NCI-H1436 treated with DMSO at 0.1 percent for 48 hours (cell line): ENCODE measurements around the gene VTCN1.
"Not testable (repeated sequence)": the region's sequence is repeated elsewhere in the genome, so short reads cannot be mapped to it uniquely, and the experiment has no call there.

Source experiments
- DNase-seq: peaks from one replicate; lab custom pipeline; 2025; lab: John Stamatoyannopoulos, UW

VTCN1 gene, protein sequence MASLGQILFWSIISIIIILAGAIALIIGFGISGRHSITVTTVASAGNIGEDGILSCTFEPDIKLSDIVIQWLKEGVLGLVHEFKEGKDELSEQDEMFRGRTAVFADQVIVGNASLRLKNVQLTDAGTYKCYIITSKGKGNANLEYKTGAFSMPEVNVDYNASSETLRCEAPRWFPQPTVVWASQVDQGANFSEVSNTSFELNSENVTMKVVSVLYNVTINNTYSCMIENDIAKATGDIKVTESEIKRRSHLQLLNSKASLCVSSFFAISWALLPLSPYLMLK

DNA sequence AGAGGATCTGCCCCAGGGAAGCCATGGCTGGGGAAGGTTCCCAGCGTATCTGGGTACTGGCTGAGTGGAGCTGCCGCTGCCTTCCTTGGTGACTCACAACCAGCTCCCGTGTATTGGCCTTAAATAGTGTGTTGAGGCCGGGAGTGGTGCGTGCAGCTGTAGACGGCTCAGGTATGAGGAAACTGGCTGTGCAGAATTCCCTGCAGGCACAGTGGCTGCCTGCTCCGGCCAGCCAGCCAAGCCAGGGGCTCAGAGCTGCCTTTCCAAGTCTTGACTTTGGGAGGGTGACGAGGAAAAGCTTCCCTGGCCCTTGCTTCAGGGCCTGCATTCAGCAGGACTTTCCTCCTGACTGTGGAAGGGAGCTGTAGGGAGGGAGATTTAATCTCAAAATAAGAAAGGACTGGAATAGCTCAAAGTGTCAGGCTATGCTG lies at the start of gene VTCN1:
VTCN1 (minus strand) TSS at position 97 of the 431 bp plus-strand sequence; CDS start at position 25, 72 bp downstream.
- no peak for DNase-seq

DNA sequence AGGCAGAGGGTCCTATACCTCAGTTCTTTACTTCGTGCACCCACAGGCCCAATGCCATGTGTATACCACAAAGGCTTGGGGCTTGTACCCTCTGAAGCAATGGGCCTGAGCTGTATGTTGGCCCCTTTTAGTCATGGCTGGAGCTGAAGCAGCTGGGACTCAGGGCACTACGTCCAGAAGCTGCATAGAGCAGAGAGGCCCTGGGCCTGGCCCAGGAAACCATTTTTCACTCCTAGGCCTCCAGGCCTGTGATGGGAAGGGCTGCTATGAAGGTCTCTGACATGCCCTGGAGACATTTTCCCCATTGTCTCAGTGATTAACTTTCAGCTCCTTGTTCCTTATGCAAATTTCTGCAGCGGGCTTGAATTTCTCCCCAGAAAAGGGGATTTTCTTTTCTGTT lies 48.1 kb upstream of the VTCN1 start:
- DNase-seq, result no peak

DNA sequence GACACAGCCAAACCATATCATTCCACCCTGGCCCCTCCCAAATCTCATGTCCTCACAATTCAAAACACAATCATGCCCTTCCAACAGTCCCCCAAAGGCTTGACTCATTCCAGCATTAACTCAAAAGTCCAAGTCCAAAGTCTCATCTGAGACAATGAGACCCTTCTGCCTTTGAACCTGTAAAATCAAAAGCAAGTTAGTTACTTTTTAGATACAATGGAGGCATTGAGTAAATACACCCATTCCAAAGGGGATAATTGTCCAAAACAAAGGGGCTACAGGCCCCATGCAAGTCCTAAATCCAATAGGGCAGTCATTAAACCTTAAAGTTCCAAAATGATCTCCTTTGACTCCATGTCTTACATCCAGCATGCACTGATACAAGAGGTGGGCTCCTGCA lies 47.3 kb upstream of the VTCN1 start:
- not testable (repeated sequence) for DNase-seq

DNA sequence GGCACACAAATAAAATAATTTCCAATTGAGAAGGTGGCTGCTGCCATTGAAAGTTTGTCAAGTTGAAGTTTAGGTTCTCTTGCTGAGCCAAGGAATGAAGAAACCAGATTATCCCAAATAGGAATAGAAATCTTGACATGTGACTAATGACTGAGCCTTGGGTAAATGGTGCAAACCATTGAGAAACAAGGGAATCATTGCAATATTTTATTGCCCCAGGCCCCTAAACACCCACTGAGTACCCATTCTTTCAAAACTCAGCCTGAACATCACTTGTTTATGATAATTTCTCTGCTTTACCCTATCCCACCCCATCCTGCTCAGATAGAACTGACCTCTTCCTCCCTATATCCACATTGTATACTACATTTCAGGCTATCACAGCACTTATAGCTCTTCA lies 46.6 kb upstream of the VTCN1 start:
- no peak for DNase-seq

DNA sequence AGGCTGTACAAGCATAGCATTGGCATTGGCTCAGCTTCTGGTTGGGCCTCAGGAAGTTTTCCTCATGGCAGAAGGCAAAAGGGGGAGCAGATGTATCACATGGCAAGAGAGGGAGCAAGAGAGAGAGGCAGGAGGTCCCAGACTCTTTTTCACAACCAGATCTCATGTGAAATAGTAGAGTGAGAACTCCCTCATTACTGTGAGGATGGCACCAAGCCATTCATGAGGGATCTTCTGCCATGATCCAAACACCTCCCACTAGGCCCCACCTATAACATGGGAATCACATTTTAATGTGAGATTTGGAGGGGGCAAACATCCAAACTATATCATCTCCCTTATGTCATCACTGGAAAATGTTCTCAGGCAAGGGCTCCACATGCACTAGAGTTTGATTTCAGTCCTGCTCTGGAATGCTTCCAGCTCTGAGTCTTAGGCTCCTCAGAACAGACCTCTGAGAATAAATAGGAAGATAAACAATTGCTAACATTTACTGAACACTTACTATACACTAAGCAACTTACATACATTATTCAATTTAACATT lies 39.4 kb upstream of the VTCN1 start:
- DNase-seq, result no peak

DNA sequence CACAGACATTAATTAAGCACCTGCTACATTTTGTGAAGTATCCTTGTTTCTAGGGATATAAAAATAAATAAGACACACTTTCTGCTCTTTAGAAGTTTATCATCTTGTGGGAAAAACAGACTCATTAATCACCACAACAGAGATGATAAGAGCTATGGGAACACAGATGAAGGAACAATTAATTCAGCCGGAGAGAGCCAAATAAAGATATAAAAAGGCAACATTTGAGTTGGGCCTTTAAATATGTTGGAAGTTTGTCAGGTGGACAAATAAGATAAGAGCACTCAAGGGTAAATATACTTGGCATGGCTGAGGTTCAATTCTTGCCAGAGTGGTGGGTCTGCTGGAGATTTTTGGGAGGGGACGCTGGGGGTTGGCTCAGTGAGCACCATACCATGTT lies 34.2 kb upstream of the VTCN1 start:
- DNase-seq, result no peak

DNA sequence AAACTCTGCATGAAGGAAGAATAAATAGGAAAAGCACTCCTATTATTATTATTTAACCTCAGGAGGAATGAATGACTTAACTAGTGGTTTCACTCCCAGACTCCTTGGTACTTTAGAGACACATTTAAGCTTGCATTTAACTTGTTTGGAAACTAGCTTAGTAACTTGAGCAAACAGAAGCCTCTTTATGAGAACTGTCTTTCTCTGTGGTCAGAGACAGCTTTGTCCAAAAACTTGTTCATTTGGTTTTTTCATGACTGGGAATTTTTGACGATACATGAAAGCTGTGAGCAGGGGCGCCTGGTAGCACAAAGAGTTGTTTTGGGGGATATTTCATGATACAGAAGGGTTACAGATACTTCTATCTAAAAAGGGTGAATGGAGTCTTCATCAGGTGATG lies 33.6 kb upstream of the VTCN1 start:
- no peak for DNase-seq

DNA sequence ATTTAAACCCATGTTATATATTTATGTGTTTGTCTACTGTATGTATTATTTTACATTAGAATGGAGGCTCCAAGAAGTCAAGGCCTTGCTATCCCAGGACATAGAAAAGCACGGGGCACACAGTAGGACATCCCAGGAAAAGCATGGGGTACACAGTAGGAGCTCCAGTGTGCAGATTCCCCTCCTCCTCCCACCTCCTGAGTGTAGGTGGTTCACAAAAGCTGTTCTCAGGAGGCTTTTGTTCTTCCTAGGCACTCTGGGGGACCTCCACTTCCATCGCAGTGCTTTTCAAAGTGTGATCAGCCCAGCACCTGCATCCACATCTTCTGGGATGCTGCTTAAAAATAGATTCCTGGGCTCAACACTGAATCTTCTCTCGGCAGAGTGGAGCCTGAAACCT lies 30.8 kb upstream of the VTCN1 start:
- DNase-seq, result no peak

DNA sequence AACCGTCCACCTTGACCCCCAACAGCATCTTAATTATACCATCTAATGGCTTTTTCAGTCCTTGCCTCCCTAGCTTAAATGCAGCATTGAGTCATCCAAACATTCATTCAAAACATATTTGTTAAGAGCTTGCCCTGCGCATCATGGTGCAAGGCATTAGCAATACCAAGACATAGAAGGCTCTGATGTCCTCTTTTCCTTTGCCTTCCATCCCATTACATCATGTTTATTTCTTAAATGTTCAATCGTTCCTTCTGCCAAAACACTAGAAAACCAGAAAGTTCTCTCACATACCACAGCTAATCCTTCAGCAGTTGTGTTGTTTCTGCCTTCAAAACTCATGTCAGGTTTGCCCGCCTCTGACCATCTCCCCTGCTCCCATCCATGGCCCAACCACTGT lies 29.8 kb upstream of the VTCN1 start:
- DNase-seq, result no peak

DNA sequence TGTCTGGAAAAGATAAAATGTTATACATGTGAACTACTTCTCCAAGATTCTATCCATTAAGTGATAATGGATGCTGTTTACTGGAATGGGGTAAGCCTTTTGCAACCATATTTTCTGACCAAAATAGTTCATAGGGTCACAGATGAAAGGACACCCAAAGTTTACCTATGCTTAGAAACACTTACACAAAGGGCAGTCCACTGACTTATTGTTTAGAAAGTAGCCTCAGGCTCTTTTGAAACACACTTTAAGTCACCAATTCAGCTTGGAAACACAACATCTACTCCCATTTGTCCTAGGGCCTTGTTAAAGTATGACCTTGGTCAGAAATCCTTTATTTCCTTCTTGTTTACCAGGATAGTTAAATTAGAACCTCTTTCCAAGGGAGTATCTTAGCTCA lies 28.7 kb upstream of the VTCN1 start:
- no peak for DNase-seq

DNA sequence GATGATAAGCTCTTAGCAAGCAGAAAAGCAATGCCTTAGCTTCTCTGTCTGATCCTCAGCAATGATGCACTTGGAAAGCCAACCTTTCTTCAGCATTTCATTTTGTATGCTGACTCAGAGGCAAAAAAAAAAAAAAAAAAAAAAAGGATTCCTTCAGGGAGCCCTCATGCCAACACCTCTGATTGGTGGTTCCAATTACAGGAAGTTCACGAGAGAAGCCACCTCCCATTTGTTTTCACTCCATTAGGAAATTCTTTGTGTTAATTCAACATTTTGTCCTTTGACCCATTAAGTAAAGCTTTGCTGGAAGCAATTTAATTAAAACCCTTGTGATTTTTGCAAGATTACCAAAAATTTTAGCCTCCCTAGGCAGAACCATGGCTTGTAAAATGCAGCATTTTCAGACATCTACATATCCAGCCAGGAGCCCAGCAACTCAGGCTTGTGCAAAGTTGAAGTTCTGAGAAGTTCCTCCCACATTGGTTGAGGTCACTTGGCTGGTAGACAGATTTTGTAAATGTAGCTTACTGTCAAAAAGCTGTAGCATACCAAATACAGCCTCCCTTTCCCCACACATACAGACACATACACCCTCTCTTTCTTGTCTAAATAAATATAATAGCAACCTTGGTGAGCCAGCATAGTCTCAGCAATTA lies 27.1 kb upstream of the VTCN1 start:
- no peak for DNase-seq

DNA sequence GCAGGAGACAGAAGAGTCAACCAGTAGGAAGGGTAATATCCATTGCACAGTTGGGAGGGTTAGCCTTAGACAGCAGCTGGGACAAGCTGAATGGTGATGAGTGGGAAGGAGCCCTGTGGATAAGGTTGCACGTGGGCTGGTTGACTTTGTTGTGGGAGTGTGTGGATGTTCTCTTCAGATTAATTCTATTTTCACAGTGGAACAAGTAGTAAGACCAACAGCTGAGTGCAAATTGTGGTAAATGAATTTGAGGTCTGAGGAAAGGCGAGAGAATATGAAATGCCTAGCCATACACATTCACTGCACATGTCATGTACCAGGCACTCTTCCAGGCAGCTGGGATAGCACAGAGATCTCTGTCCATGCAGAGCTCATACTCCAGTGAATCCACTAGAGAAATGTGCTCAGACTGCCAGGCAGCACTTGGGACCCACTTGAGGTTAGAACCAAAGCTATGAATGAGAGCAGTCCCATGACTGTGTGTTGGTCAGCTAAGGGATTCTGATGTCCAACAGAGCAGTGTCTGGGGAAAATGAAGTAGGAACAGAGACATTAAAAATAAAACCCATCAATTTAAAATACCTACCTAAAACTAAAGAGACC lies 25.2 kb upstream of the VTCN1 start:
- DNase-seq, result no peak

DNA sequence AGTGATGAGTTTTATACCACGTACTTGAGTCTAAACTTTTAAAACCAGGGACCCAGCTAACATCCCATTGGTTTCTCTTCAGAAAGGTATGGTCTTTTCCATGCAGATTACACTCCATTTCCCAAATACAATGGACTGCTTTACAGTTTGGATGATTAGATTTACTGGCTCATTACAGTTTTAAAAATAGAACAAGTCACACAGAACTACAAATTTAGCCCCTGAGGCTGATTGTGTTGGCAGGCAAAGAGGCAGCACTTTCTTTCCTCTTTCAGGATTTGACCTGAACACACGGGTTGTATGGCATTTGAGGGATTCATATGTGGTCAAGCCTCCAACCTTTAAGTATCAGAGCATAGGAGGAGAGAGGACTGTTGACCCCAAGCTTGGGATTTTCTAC lies 21.8 kb upstream of the VTCN1 start:
- DNase-seq, result no peak

DNA sequence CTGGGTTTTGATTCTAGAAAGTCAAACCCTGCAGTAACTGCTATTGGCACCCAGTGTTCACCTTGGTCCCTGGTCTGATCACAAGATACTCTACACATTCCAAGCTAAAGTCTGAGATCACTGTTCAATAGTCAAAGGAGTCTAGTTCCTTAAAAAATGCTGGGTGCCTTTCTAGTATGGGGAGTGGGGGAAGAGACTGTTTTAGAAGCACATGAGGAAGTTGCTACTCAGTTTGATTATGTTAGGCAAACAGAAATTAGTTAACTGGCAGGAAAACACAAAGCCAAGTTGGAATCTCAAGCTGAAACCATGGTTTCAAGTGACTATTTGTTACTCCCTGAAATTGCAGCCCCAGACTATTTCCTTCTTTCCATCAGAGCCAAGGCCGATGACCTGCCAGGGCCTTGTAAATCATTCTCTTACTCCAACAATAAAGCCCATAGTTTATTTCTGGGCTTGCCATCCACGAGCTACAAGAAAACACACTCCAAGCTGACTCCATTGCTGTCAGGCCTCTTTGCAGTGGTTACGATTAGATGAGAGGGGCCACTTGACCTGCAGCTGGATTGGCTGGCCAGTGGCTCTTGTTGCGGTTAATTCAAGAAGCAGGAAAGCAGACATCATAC lies 21.1 kb upstream of the VTCN1 start:
- DNase-seq, result no peak

DNA sequence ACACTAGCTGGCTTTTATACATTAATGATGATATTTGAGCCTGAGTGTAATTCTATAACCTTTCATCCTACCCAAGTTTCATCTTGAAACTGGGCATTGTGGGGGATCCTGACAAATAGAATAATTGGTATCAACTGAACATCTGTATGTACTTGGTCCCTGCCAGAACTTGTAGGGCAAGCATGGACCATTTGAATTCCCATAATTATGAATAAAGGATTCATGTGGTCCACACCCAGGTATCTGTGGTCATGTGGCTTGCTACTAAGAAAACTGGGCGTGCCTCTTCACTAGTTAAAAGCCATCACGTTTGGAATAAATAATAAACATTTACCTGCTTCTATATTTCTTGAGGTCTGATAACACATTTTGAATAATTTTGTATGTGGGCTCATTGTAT lies 20.6 kb upstream of the VTCN1 start:
- DNase-seq, result no peak

DNA sequence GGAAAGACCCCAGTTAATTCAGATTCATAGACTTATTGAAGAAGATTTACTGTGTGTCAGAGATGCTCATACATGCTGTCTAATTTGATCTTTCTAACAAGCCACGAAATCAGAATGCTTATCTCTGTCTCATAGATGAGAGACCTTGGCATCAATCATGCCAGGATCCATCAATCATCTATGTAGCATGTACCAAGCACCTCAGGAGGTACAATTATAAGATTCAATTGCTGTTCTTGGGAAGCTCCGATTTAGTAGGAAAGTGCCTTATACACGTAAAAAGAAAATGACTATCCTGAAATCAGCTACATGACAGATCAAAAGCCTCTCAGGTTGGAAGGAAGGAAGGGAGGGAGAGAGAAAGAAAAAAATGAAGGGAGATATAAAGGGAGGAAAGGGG lies 18.5 kb upstream of the VTCN1 start:
- no peak for DNase-seq

DNA sequence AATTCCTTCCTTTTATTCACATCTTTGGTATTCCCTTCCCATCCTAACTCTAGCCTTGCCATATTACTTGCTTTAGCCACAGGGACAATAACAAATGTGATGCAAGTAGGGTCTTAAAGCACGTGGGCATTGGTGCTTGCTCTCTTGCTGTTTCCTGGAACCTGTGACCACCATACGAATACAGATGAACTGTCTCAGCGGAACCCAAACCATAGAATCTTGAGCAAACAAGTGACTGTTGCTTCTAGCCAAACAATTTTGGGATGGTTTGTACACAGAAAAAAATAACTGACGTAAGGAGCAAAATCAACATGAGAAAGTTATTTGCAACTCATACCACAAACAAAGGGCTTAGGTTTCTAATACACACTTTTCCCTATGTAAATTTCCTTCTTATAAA lies 15.2 kb upstream of the VTCN1 start:
- DNase-seq, result no peak

DNA sequence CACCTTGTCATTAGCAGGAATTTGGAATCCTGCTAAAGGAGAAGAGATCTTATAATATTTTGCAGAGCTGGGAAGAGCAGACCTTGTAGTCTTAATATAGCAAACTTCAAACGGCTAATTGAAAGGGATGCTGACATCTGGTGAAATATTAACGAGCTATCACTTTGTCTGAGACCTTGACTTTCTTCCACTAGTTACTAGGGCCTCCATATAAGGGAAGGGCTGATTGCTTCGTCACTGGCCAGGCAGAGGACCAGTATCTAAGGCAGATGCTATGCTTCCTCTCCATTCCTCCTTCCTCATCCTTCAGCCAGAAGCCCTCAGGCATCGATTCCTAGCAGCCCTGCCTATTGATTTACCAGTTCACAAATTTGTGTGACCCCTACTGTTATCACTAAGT lies 6.0 kb upstream of the VTCN1 start:
- no peak for DNase-seq

DNA sequence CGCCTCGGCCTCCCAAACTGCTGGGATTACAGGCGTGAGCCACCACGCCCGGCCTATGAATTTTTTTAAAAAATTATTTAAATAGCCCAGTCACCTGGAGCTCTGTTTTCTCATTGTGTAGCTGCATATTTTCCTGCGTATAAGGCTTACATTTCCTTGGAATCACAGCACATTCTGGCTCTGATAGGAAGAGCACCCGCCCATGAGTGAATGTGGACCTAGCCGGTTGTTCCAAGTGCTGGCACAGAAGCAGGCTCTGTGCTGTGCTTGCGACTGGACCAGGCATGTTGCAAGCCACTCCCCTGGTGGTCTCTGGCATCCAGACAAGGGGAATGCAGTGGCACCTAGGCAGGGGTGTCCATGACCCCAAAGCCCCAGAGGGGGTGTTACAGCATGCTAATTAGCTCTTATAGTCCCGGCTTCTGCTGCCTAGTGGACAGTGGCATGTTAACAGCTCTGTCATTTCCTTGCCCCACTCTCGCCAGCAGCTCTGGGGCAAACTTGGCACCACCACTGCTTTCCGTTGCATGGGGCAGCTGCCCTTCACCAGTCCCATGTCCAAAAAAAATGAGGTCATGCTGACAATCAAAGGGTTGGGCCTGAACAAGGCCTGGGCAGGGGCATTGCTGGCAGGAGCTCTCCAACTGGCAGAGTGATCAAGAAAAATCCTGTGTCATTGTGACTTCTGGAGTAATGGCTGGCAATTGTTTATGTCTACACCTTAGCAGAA lies 5.2 kb upstream of the VTCN1 start:
- no peak for DNase-seq

DNA sequence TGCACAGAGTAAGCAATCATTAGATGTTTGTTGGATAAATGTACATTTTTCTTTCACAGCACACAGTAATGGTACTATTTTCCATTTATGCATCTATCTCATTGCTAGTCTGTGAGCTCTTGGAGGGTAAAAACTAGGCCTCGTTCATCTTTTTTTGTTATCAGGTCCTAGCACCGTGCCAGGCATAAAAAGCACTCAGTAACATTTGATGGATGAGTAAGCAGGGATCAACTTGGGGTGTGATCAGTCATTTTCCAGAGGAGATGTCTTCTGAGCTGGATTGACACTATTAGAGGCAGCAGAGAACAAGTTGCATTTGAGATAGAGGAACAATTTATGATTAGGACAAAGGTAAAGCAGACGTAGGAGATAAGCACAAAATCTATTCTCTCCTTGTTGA lies 4.3 kb upstream of the VTCN1 start:
- no peak for DNase-seq

DNA sequence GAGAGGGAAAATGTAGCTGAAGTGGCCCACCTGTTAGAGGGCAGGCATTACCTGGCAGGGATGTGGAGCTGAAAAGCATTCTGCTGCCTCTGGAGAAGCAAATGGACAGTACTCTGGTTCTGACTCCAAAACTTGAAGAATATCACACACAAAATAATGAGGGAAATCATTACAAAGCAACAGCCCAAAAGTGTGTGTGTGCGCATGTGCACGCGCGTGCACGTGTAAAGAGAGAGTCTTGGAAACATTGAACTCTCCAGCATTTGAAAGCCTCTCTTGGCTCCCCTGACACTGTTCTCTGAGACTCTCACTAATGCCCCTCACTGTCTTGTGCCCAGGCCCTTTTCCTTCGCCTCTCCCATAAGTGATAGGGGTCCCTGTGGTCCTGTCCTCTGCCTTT lies 2.3 kb upstream of the VTCN1 start:
- no peak for DNase-seq

DNA sequence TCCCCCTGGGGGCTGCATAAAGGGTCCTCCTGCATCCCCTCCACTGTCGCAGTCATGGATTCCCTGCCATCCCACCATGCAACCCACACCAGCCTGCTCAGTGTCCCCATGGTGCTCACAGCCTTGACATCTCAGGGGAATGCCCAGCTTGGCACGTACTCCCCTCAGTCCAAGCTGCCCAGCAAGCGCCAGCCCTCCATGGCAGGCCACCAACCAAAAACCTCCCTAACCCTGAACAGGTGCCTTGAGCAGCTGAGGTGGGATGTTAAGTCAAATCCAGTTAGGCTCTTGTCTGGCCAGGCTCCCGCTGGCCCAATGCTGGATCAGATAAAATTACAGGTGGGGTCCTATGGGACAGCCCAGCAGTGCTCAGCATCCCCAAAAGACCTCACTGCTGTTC lies 341 bp downstream of the VTCN1 start:
- no peak for DNase-seq
